Neural cell (in vitro differentiated cells): ENCODE data around the gene GBP6. TPM values are rescaled to one million over a fixed set of nuclear protein-coding genes. Genes with fewer than 3 reads are reported as not detected.

ENCODE experiments used
- H2AFZ ChIP-seq: fragments of 200-600, 300-800 bp; sonication (generic), shearing (Covaris generic); 2 replicates; pipeline ENCODE4 v1.6.0; 2014; ENCODE audit warnings: low read depth, mild to moderate bottlenecking, antibody characterized with exemption, low read length, moderate library complexity
- H3F3A ChIP-seq: fragments of 200-600 bp; shearing (Covaris generic); 2 replicates; pipeline ENCODE4 v1.6.1; 2016; ENCODE audit warnings: mild to moderate bottlenecking, moderate library complexity, mixed read lengths, antibody characterized with exemption, low read length; ENCODE audit not compliant: insufficient read depth, poor library complexity, severe bottlenecking
- H3K27ac ChIP-seq: fragments of 200-600, 300-800 bp; sonication (generic), shearing (Covaris generic); 2 replicates; pipeline ENCODE4 v1.5.1; 2014; ENCODE audit warnings: mild to moderate bottlenecking, low read length, moderate library complexity
- H3K27me3 ChIP-seq: fragments of 300-800, 200-600 bp; sonication (generic), shearing (Covaris generic); 2 replicates; pipeline ENCODE4 v1.6.0; 2014; ENCODE audit warnings: mild to moderate bottlenecking, low read depth, low read length, moderate library complexity; ENCODE audit not compliant: insufficient read depth
- H3K36me3 ChIP-seq: fragments of 300-800, 200-600 bp; sonication (generic), shearing (Covaris generic); 2 replicates; pipeline ENCODE4 v1.5.1; 2014; ENCODE audit warnings: mild to moderate bottlenecking, antibody characterized with exemption, low read length, moderate library complexity; ENCODE audit not compliant: insufficient read depth
- H3K4me2 ChIP-seq: fragments of 300-800, 200-600 bp; sonication (generic), shearing (Covaris generic); 2 replicates; pipeline ENCODE4 v1.6.0; 2014; ENCODE audit warnings: mild to moderate bottlenecking, low read length
- H3K4me3 ChIP-seq: fragments of 300-800, 200-600 bp; sonication (generic), shearing (Covaris generic); 2 replicates; pipeline ENCODE4 v1.5.1; 2014; ENCODE audit warnings: mild to moderate bottlenecking, low read length, moderate library complexity
- H3K79me2 ChIP-seq: fragments of 200-600 bp; shearing (Covaris generic); replicated peaks from 2 replicates; pipeline ENCODE4 v1.6.0; 2014; ENCODE audit warnings: mild to moderate bottlenecking, low read length, moderate library complexity; ENCODE audit not compliant: insufficient read depth
- H3K9ac ChIP-seq: fragments of 300-800, 200-600 bp; sonication (generic), shearing (Covaris generic); 2 replicates; pipeline ENCODE4 v1.6.1; 2016; ENCODE audit warnings: mild to moderate bottlenecking, low read length, mixed read lengths
- H3K9me2 ChIP-seq: fragments of 200-600 bp; shearing (Covaris generic); 2 replicates; pipeline ENCODE4 v1.6.1; 2016; ENCODE audit warnings: mild to moderate bottlenecking, low read length, mixed read lengths; ENCODE audit not compliant: insufficient read depth
- H3K9me3 ChIP-seq: fragments of 200-600, 300-800 bp; sonication (generic), shearing (Covaris generic); 2 replicates; pipeline ENCODE4 v1.6.1; 2016; ENCODE audit warnings: mild to moderate bottlenecking, mixed run types, low read length, moderate library complexity, mixed read lengths
- H4K20me1 ChIP-seq: fragments of 200-600 bp; shearing (Covaris generic); 2 replicates; pipeline ENCODE4 v1.6.1; 2016; ENCODE audit warnings: mild to moderate bottlenecking, mixed run types; ENCODE audit not compliant: insufficient read depth
- EP300 ChIP-seq: fragments of 450-650 bp; conservative IDR thresholded peaks from 2 replicates; pipeline ENCODE4 v1.6.1; 2014; ENCODE audit warnings: antibody characterized with exemption, mild to moderate bottlenecking, moderate library complexity; ENCODE audit not compliant: poor library complexity, severe bottlenecking
- EZH2 ChIP-seq: fragments of 200-600, 300-800 bp; shearing (Covaris generic), sonication (generic); IDR thresholded peaks from 2 replicates; pipeline ENCODE4 v1.6.1; 2014; ENCODE audit warnings: antibody characterized with exemption, low read length, borderline replicate concordance, mild to moderate bottlenecking; ENCODE audit not compliant: insufficient read depth, poor library complexity, severe bottlenecking
- MXI1 ChIP-seq: fragments of 450-650 bp; conservative IDR thresholded peaks from 2 replicates; pipeline ENCODE4 v1.6.1; 2014; ENCODE audit warnings: antibody characterized with exemption, mild to moderate bottlenecking; ENCODE audit not compliant: poor library complexity, severe bottlenecking
- POLR2AphosphoS5 ChIP-seq: IDR thresholded peaks from 2 replicates; pipeline ENCODE4 v1.6.1; 2012
- RAD21 ChIP-seq: fragments of 450-650 bp; conservative IDR thresholded peaks from 2 replicates; pipeline ENCODE4 v1.6.1; 2014; ENCODE audit warnings: antibody characterized with exemption, mild to moderate bottlenecking, moderate library complexity
- SMC3 ChIP-seq: fragments of 450-650 bp; conservative IDR thresholded peaks from 2 replicates; pipeline ENCODE4 v1.6.1; 2014; ENCODE audit warnings: antibody characterized with exemption, mild to moderate bottlenecking, moderate library complexity; ENCODE audit not compliant: poor library complexity
- TAF1 ChIP-seq: IDR thresholded peaks from 2 replicates; pipeline ENCODE4 v1.6.1; 2012; ENCODE audit warnings: low read depth
- polyA plus RNA-seq: library from polyadenylated mRNA; depleted of rRNA; stranded (reverse); fragments of >200 nt; gene quantifications from 2 replicates; pipeline ENCODE4 v1.2.3, GENCODE V29; 2014
- TF ChIP-seq, protein P1 (sequence below): IDR thresholded peaks from 2 replicates; pipeline ENCODE4 v1.6.1; 2012; ENCODE audit warnings: borderline replicate concordance
- TF ChIP-seq, protein P2 (sequence below): fragments of 450-650 bp; IDR thresholded peaks from 2 replicates; pipeline ENCODE4 v1.5.1; 2014; ENCODE audit warnings: antibody characterized with exemption, mild to moderate bottlenecking, moderate library complexity; ENCODE audit not compliant: poor library complexity, severe bottlenecking

Gene GBP6
- polyA plus RNA-seq, 1 donor from 2014 or later = not detected

DNA sequence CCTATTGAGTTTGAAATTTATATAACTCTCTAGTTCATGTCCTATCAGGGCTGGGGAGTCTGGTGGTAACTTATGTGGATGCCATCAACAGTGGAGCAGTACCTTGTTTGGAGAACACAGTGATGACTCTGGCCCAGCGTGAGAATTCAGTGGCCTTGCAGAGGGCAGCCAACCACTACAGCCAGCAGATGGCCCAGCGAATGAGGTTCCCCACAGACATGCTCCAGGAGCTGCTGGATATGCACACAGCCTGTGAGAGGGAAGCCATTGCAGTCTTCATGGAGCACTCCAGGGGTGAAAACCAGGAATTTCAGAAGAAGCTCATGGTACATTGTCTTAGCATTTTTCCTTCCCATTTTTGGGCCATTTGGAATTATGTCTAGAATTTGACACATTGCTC lies 32.0 kb upstream of the GBP6 start:
- Histone ChIP-seq H3F3A (no peaks in the 10 kb centered on the region), H2AFZ (no peak overlapping the region), H3K27me3 (no peaks in the 10 kb centered on the region), H3K9ac (no peak overlapping the region), H4K20me1 (no peaks in the 10 kb centered on the region), H3K9me2 (no peaks in the 10 kb centered on the region), H3K36me3 (no peaks in the 10 kb centered on the region), H3K27ac (no peak overlapping the region), H3K4me3 (no peak overlapping the region), H3K4me2 (no peak overlapping the region), H3K9me3 (no peaks in the 10 kb centered on the region), H3K79me2 (no peaks in the 10 kb centered on the region)
- TF ChIP-seq TAF1 = no peak

DNA sequence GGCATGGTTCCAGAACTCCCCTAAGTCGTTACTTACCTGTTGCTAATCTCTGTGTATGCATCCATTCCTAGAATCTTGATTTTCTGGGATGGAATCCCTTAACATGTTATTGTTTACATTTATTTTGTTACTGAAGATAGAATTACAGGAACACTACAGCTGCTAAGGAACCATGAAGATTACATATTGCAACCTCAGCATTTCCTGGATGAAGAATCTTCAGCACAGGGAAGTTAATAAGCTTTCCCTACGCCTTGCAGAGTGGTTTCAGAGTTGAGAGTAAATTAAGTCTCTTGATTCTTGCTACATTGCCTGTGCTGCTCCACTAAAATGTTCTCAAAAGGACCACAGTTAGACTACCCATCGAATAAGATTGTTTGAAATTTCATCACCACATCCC lies 31.4 kb upstream of the GBP6 start:
- H3K27me3 ChIP-seq = no peaks in the 10 kb centered on the region
- no peaks in the 10 kb centered on the region for H3K79me2 ChIP-seq
- H3K4me3 ChIP-seq = no peak overlapping the region
- no peak overlapping the region for H3K9ac ChIP-seq
- no peak overlapping the region for H3K4me2 ChIP-seq
- H3K36me3 ChIP-seq = no peaks in the 10 kb centered on the region
- no peaks in the 10 kb centered on the region for H3K9me3 ChIP-seq
- no peak overlapping the region for H3K27ac ChIP-seq
- H3K9me2 ChIP-seq = no peaks in the 10 kb centered on the region
- no peak for TF ChIP-seq TAF1
- no peak for TF ChIP-seq EP300
- no peak for TF ChIP-seq RAD21
- TF ChIP-seq MXI1 = no peak
- TF ChIP-seq POLR2AphosphoS5 = no peak
- TF ChIP-seq, protein P1, sequence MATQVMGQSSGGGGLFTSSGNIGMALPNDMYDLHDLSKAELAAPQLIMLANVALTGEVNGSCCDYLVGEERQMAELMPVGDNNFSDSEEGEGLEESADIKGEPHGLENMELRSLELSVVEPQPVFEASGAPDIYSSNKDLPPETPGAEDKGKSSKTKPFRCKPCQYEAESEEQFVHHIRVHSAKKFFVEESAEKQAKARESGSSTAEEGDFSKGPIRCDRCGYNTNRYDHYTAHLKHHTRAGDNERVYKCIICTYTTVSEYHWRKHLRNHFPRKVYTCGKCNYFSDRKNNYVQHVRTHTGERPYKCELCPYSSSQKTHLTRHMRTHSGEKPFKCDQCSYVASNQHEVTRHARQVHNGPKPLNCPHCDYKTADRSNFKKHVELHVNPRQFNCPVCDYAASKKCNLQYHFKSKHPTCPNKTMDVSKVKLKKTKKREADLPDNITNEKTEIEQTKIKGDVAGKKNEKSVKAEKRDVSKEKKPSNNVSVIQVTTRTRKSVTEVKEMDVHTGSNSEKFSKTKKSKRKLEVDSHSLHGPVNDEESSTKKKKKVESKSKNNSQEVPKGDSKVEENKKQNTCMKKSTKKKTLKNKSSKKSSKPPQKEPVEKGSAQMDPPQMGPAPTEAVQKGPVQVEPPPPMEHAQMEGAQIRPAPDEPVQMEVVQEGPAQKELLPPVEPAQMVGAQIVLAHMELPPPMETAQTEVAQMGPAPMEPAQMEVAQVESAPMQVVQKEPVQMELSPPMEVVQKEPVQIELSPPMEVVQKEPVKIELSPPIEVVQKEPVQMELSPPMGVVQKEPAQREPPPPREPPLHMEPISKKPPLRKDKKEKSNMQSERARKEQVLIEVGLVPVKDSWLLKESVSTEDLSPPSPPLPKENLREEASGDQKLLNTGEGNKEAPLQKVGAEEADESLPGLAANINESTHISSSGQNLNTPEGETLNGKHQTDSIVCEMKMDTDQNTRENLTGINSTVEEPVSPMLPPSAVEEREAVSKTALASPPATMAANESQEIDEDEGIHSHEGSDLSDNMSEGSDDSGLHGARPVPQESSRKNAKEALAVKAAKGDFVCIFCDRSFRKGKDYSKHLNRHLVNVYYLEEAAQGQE = no peak
- no peak for TF ChIP-seq EZH2
- TF ChIP-seq, protein P2, sequence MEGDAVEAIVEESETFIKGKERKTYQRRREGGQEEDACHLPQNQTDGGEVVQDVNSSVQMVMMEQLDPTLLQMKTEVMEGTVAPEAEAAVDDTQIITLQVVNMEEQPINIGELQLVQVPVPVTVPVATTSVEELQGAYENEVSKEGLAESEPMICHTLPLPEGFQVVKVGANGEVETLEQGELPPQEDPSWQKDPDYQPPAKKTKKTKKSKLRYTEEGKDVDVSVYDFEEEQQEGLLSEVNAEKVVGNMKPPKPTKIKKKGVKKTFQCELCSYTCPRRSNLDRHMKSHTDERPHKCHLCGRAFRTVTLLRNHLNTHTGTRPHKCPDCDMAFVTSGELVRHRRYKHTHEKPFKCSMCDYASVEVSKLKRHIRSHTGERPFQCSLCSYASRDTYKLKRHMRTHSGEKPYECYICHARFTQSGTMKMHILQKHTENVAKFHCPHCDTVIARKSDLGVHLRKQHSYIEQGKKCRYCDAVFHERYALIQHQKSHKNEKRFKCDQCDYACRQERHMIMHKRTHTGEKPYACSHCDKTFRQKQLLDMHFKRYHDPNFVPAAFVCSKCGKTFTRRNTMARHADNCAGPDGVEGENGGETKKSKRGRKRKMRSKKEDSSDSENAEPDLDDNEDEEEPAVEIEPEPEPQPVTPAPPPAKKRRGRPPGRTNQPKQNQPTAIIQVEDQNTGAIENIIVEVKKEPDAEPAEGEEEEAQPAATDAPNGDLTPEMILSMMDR = no peak
- no peaks in the 10 kb centered on the region for H4K20me1 ChIP-seq
- no peaks in the 10 kb centered on the region for H3F3A ChIP-seq
- H2AFZ ChIP-seq = no peak overlapping the region

DNA sequence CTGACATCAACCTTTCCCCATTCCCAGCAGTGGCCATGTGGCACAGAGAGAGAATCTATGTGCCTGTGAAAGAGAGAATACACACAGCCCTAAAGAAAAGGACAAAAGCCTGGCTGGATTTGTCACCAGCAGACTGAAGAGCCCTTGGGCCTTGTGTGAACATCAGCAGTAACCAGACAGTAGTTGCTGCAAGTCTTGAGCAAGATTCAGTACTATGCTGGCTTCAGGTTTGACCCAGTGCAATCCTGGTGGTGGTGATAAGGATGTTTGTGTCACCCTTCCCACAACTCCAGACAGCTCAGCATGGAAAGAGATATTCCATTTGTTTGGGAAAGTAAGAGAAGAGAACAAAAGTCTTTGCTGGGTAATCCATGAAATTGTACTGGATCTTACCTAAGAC lies 28.4 kb upstream of the GBP6 start:
- H3K9me2 ChIP-seq = no peaks in the 10 kb centered on the region
- TF ChIP-seq EP300 (no peak), TAF1 (no peak), SMC3 (no peak), RAD21 (no peak), EZH2 (no peak), POLR2AphosphoS5 (no peak), MXI1 (no peak)
- TF ChIP-seq, protein P1 = no peak
- TF ChIP-seq, protein P2 = no peak
- no peak overlapping the region for H3K27ac ChIP-seq
- H3K4me3 ChIP-seq = no peak overlapping the region
- no peaks in the 10 kb centered on the region for H3K27me3 ChIP-seq
- H3K36me3 ChIP-seq = no peaks in the 10 kb centered on the region
- H3K9me3 ChIP-seq = no peaks in the 10 kb centered on the region
- H2AFZ ChIP-seq = no peak overlapping the region
- H3F3A ChIP-seq = no peaks in the 10 kb centered on the region
- no peaks in the 10 kb centered on the region for H3K79me2 ChIP-seq
- H3K4me2 ChIP-seq = no peak overlapping the region
- no peaks in the 10 kb centered on the region for H4K20me1 ChIP-seq
- H3K9ac ChIP-seq = no peak overlapping the region
